Upper lobe of left lung (tissue), 6 donors: ENCODE measurements around the gene RIT2. TPM values are rescaled to one million over a fixed set of nuclear protein-coding genes. Genes with fewer than 3 reads are reported as not detected.

ENCODE experiments used
- ATAC-seq, 2 donors: fragments of 200-7000 bp; cut with Tn5 transposase; one replicate each; pipeline ENCODE4 v1.9.1; 2022; ENCODE audit warnings: mild to moderate bottlenecking in 2 of 2, moderate library complexity in 2 of 2; ENCODE audit not compliant: low FRiP score in 2 of 2
- DNase-seq, 2 donors: peaks; one replicate each; pipeline ENCODE4 v3.0.0-alpha.2; 2019 to 2020
- H3K27ac ChIP-seq, 4 donors: fragments of 200-600 bp; sonication (generic); one replicate each; pipeline ENCODE4 v1.5.1; 2016 to 2019
- H3K27me3 ChIP-seq, 4 donors: fragments of 200-600 bp; sonication (generic); one replicate each; pipeline ENCODE4 v1.5.1; 2017 to 2019
- H3K36me3 ChIP-seq, 4 donors: fragments of 200-600 bp; sonication (generic); one replicate each; pipeline ENCODE4 v1.5.1; 2016 to 2019
- H3K4me1 ChIP-seq, 4 donors: fragments of 200-600 bp; sonication (generic); one replicate each; pipeline ENCODE4 v1.5.1; 2018 to 2019
- H3K4me3 ChIP-seq, 4 donors: fragments of 200-600 bp; sonication (generic); one replicate each; pipeline ENCODE4 v1.5.1; 2017 to 2019; ENCODE audit warnings: mild to moderate bottlenecking in 2 of 4, moderate library complexity in 1 of 4
- H3K9me3 ChIP-seq, 4 donors: fragments of 200-600 bp; sonication (generic); one replicate each; pipeline ENCODE4 v1.5.1; 2018 to 2019
- CTCF ChIP-seq, 6 experiments: fragments of 450-650 bp in 4 of 6; fragments of 200-600 bp in 2 of 6; sonication (generic) in 2 of 6; IDR thresholded peaks; one replicate each; pipeline ENCODE4 v1.5.1; 2016 to 2019; ENCODE audit warnings: antibody characterized with exemption in 6 of 6
- EP300 ChIP-seq, 4 donors: sonication (generic); formaldehyde crosslinking; IDR thresholded peaks; one replicate each; pipeline ENCODE4 v1.5.1; 2017; ENCODE audit warnings: antibody characterized with exemption in 4 of 4, control low read depth in 2 of 4
- POLR2A ChIP-seq, 4 donors: fragments of 450-650 bp; IDR thresholded peaks; one replicate each; pipeline ENCODE4 v1.5.1; 2016 to 2017; ENCODE audit warnings: antibody characterized with exemption in 4 of 4, mild to moderate bottlenecking in 2 of 4
- POLR2AphosphoS5 ChIP-seq, 2 donors: sonication (generic); formaldehyde crosslinking; IDR thresholded peaks; one replicate each; pipeline ENCODE4 v1.5.1; 2017; ENCODE audit warnings: antibody characterized with exemption in 2 of 2
- WGBS, 2 donors: methylation state at CpG; one replicate each; pipeline ENCODE4 v1.1.5; 2017 to 2018; 5-methylcytosine and 5-hydroxymethylcytosine counted together
- total RNA-seq, 6 donors: library from RNA; depleted of rRNA in 4 of 6; stranded (reverse); fragments of >200 nt in 4 of 6; gene quantifications; one replicate each; pipeline versions ENCODE4 v1.1.0 to v1.2.1, GENCODE V29; 2016 to 2021
- donor health status: DM: no; HTN: no; CAD: no; lungs with moderate emphysema.
- donor health status: DM: no; HTN: yes; CAD: no; lungs with severe emphysema.

Gene RIT2
- total RNA-seq, 6 donors from 2014 or later, result not detected

- Histone ChIP-seq H3K27me3 (no peaks in the 10 kb centered on the region), H3K27ac (no peak overlapping the region), H3K36me3 (no peaks in the 10 kb centered on the region), H3K4me1 (no peaks in the 10 kb centered on the region), H3K4me3 (no peak overlapping the region), H3K9me3 (no peaks in the 10 kb centered on the region)
- WGBS, 2 donors, result 77% methylated on average over 2 of the region's 2 CpGs
- TF ChIP-seq EP300 (IDR thresholded peaks at IDR 0.05), result no peak
- TF ChIP-seq POLR2A (IDR thresholded peaks at IDR 0.05), result no peak
- no peak for TF ChIP-seq CTCF (IDR thresholded peaks at IDR 0.05)
- TF ChIP-seq POLR2AphosphoS5 (IDR thresholded peaks at IDR 0.05), result no peak
- ATAC-seq, result no peak
- no peak for DNase-seq
Observed at GRCh38 chr18:42969366-42969765, 146.1 kb downstream of the RIT2 start.

GRCh38 chr18:42961298-42961697 lies 154.2 kb downstream of the RIT2 start:
- WGBS, 2 donors, result 78 to 95% methylated on average over 3 of the region's 3 CpGs
- DNase-seq (no peak), ATAC-seq (no peak)
- no peaks in the 10 kb centered on the region for H3K36me3 ChIP-seq
- H3K4me1 ChIP-seq, result no peaks in the 10 kb centered on the region
- no peaks in the 10 kb centered on the region for H3K27me3 ChIP-seq
- no peak overlapping the region for H3K27ac ChIP-seq
- no peaks in the 10 kb centered on the region for H3K9me3 ChIP-seq
- H3K4me3 ChIP-seq, result no peak overlapping the region
- TF ChIP-seq POLR2A (IDR thresholded peaks at IDR 0.05) (no peak), CTCF (IDR thresholded peaks at IDR 0.05) (no peak), EP300 (IDR thresholded peaks at IDR 0.05) (no peak), POLR2AphosphoS5 (IDR thresholded peaks at IDR 0.05) (no peak)

DNA sequence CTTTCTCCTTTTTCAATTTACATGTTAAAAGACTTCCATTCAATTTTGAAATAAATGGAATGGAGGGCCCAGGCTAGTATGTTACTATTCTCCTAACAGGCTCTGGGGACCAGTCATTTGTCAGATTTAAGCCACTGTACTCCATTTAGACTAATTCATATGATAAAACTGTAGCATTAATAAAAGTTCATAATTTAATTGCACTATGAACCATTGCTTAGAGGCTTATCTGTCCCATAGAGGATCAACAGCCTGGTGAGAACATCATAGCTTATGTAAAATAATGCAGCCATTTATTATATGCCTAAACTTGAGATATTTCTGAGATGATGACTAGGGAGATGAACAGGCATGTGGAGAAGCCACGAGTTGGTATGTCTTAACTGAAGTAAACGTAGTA lies 156.0 kb downstream of the RIT2 start:
- WGBS, 2 donors, result 72 to 77% methylated on average over 2 of the region's 2 CpGs
- no peak overlapping the region for H3K4me3 ChIP-seq
- no peaks in the 10 kb centered on the region for H3K4me1 ChIP-seq
- no peaks in the 10 kb centered on the region for H3K27me3 ChIP-seq
- H3K9me3 ChIP-seq, result no peaks in the 10 kb centered on the region
- TF ChIP-seq POLR2A (IDR thresholded peaks at IDR 0.05) (no peak), EP300 (IDR thresholded peaks at IDR 0.05) (no peak), POLR2AphosphoS5 (IDR thresholded peaks at IDR 0.05) (no peak), CTCF (IDR thresholded peaks at IDR 0.05) (no peak)
- no peak overlapping the region for H3K27ac ChIP-seq
- DNase-seq (no peak), ATAC-seq (no peak)
- H3K36me3 ChIP-seq, result no peaks in the 10 kb centered on the region

GRCh38 chr18:42958353-42958752 lies 157.1 kb downstream of the RIT2 start:
- Histone ChIP-seq H3K4me3 (no peak overlapping the region), H3K36me3 (no peaks in the 10 kb centered on the region), H3K9me3 (no peaks in the 10 kb centered on the region), H3K4me1 (no peaks in the 10 kb centered on the region), H3K27ac (no peak overlapping the region), H3K27me3 (no peaks in the 10 kb centered on the region)
- 81 to 85% methylated on average over 4 of the region's 4 CpGs for WGBS, 2 donors
- ATAC-seq, result no peak
- no peak for DNase-seq
- TF ChIP-seq CTCF (IDR thresholded peaks at IDR 0.05), result no peak
- no peak for TF ChIP-seq EP300 (IDR thresholded peaks at IDR 0.05)
- TF ChIP-seq POLR2A (IDR thresholded peaks at IDR 0.05), result no peak
- no peak for TF ChIP-seq POLR2AphosphoS5 (IDR thresholded peaks at IDR 0.05)

GRCh38 chr18:42956287-42956686 lies 159.2 kb downstream of the RIT2 start:
- Histone ChIP-seq H3K27ac (no peak overlapping the region), H3K4me3 (no peak overlapping the region), H3K36me3 (no peaks in the 10 kb centered on the region), H3K9me3 (no peaks in the 10 kb centered on the region), H3K27me3 (no peaks in the 10 kb centered on the region), H3K4me1 (no peaks in the 10 kb centered on the region)
- ATAC-seq (no peak), DNase-seq (no peak)
- WGBS, 2 donors, result 89% methylated on average over 3 of the region's 3 CpGs
- no peak for TF ChIP-seq CTCF (IDR thresholded peaks at IDR 0.05)
- no peak for TF ChIP-seq EP300 (IDR thresholded peaks at IDR 0.05)
- no peak for TF ChIP-seq POLR2AphosphoS5 (IDR thresholded peaks at IDR 0.05)
- no peak for TF ChIP-seq POLR2A (IDR thresholded peaks at IDR 0.05)
